Neural crest cell (in vitro differentiated cells): ENCODE measurements around the gene ESM1. TPM values are rescaled to one million over a fixed set of nuclear protein-coding genes. Genes with fewer than 3 reads are reported as not detected.

Source experiments
- DNase-seq: peaks from one replicate; pipeline ENCODE4 v3.0.0; 2021; ENCODE audit warnings: low read depth, mixed read lengths, low spot score
- H3K27ac Mint-ChIP-seq: one replicate; pipeline ENCODE4 v1.8.0; 2021; ENCODE audit warnings: mild to moderate bottlenecking, mixed read lengths; ENCODE audit not compliant: unreplicated experiment
- H3K27me3 Mint-ChIP-seq: 2 replicates; pipeline ENCODE4 v1.8.0; 2021; ENCODE audit warnings: low read depth, mild to moderate bottlenecking, mixed read lengths
- H3K36me3 Mint-ChIP-seq: 2 replicates; pipeline ENCODE4 v1.8.0; 2021; ENCODE audit warnings: low read depth, mild to moderate bottlenecking, mixed read lengths
- H3K4me1 Mint-ChIP-seq: 2 replicates; pipeline ENCODE4 v1.8.0; 2021; ENCODE audit warnings: mixed read lengths
- H3K4me3 Mint-ChIP-seq: one replicate; pipeline ENCODE4 v1.8.0; 2021; ENCODE audit warnings: mild to moderate bottlenecking, mixed read lengths
- H3K9me3 Mint-ChIP-seq: 2 replicates; pipeline ENCODE4 v1.8.0; 2021; ENCODE audit warnings: mixed read lengths
- CTCF ChIP-seq: fragments of 200-600 bp; sonication (generic); conservative IDR thresholded peaks from 2 replicates; pipeline ENCODE4 v1.5.0; 2021; ENCODE audit warnings: antibody characterized with exemption, mild to moderate bottlenecking
- total RNA-seq: library from RNA; stranded (reverse); gene quantifications from 2 replicates; pipeline ENCODE4 v1.2.1, GENCODE V29; 2021

The ESM1 gene
- total RNA-seq, 1 donor from 2014 or later = not detected

- H3K27ac Mint-ChIP-seq = no peak overlapping the region
- no peak for TF ChIP-seq CTCF
- no peaks in the 10 kb centered on the region for H3K9me3 Mint-ChIP-seq
- no peak for DNase-seq
- H3K36me3 Mint-ChIP-seq = no peaks in the 10 kb centered on the region
- H3K4me1 Mint-ChIP-seq = no peaks in the 10 kb centered on the region
- H3K27me3 Mint-ChIP-seq = peaks cover 9% of the 10 kb centered on the region
- no peak overlapping the region for H3K4me3 Mint-ChIP-seq
These were observed 21.0 kb downstream of the ESM1 start for GRCh38 chr5:54964405-54964804.

GRCh38 chr5:54959673-54960418, 25.5 kb downstream of the ESM1 start:
- Mint-ChIP-seq H3K9me3 (peaks cover 6% of the 10 kb centered on the region), H3K27me3 (peaks cover 12% of the 10 kb centered on the region), H3K36me3 (no peaks in the 10 kb centered on the region), H3K4me1 (peaks cover 4% of the 10 kb centered on the region), H3K27ac (no peak overlapping the region), H3K4me3 (no peak overlapping the region)
- no peak for DNase-seq
- peak; percentile 27 for TF ChIP-seq CTCF

- TF ChIP-seq CTCF = no peak
- H3K4me1 Mint-ChIP-seq = peaks cover 4% of the 10 kb centered on the region
- no peak overlapping the region for H3K27ac Mint-ChIP-seq
- no peak overlapping the region for H3K4me3 Mint-ChIP-seq
- H3K27me3 Mint-ChIP-seq = peaks cover 15% of the 10 kb centered on the region
- H3K36me3 Mint-ChIP-seq = no peaks in the 10 kb centered on the region
- H3K9me3 Mint-ChIP-seq = peaks cover 6% of the 10 kb centered on the region
- no peak for DNase-seq
These were observed 28.5 kb downstream of the ESM1 start for GRCh38 chr5:54956922-54957321.

GRCh38 chr5:54947187-54947586, 38.2 kb downstream of the ESM1 start:
- Mint-ChIP-seq H3K4me3 (no peak overlapping the region), H3K27me3 (peaks cover 11% of the 10 kb centered on the region), H3K4me1 (no peaks in the 10 kb centered on the region), H3K36me3 (no peaks in the 10 kb centered on the region), H3K9me3 (peaks cover 3% of the 10 kb centered on the region), H3K27ac (no peak overlapping the region)
- DNase-seq = no peak
- no peak for TF ChIP-seq CTCF

- Mint-ChIP-seq H3K9me3 (peaks cover 3% of the 10 kb centered on the region), H3K4me1 (no peaks in the 10 kb centered on the region), H3K4me3 (no peak overlapping the region), H3K27ac (no peak overlapping the region), H3K36me3 (no peaks in the 10 kb centered on the region), H3K27me3 (peaks cover 5% of the 10 kb centered on the region)
- no peak for DNase-seq
- no peak for TF ChIP-seq CTCF
These were observed 39.0 kb downstream of the ESM1 start for GRCh38 chr5:54946306-54946819.
